Effector CD8-positive, alpha-beta T cell (primary cell): ENCODE results near the gene PHACTR1.

ENCODE experiments used
- DNase-seq: peaks from one replicate; lab custom pipeline; 2025; lab: John Stamatoyannopoulos, UW

The PHACTR1 gene

GRCh38 chr6:13267142-13267651 lies 550.6 kb downstream of the PHACTR1 start:
- no peak for DNase-seq

- no peak for DNase-seq
Measured at GRCh38 chr6:13268913-13269518, 552.4 kb downstream of the PHACTR1 start.

GRCh38 chr6:13272131-13273046 lies 555.8 kb downstream of the PHACTR1 start:
- DNase-seq, result no peak

GRCh38 chr6:13273202-13273930 lies 556.8 kb downstream of the PHACTR1 start:
- DNase-seq, result no peak

GRCh38 chr6:13273931-13274706 lies 557.6 kb downstream of the PHACTR1 start:
- peak; percentile 12 for DNase-seq

GRCh38 chr6:13274707-13275434 lies 558.3 kb downstream of the PHACTR1 start:
- DNase-seq, result no peak

- DNase-seq, result no peak
Measured at GRCh38 chr6:13275435-13275989, 558.9 kb downstream of the PHACTR1 start.

- DNase-seq, result no peak
Measured at GRCh38 chr6:13277231-13277630, 560.7 kb downstream of the PHACTR1 start.

- DNase-seq, result no peak
Measured at GRCh38 chr6:13278164-13278563, 561.6 kb downstream of the PHACTR1 start.

- DNase-seq, result no peak
Measured at GRCh38 chr6:13278991-13279390, 562.4 kb downstream of the PHACTR1 start.

- DNase-seq, result no peak
Measured at GRCh38 chr6:13280254-13280653, 563.7 kb downstream of the PHACTR1 start.

- no peak for DNase-seq
Measured at GRCh38 chr6:13281686-13282085, 565.1 kb downstream of the PHACTR1 start.

GRCh38 chr6:13282393-13283069 lies 566.0 kb downstream of the PHACTR1 start:
- no peak for DNase-seq

- no peak for DNase-seq
Measured at GRCh38 chr6:13283331-13283730, 566.8 kb downstream of the PHACTR1 start.

- DNase-seq, result no peak
Measured at GRCh38 chr6:13284646-13285045, 568.1 kb downstream of the PHACTR1 start.

GRCh38 chr6:13285705-13286104 lies 569.1 kb downstream of the PHACTR1 start:
- DNase-seq, result no peak

GRCh38 chr6:13286181-13286580 lies 569.6 kb downstream of the PHACTR1 start:
- DNase-seq, result no peak

GRCh38 chr6:13287104-13287503 lies 570.5 kb downstream of the PHACTR1 start:
- DNase-seq, result no peak

- no peak for DNase-seq
Measured at GRCh38 chr6:13288481-13288880, 571.9 kb downstream of the PHACTR1 start.

GRCh38 chr6:13288969-13289391 lies 572.4 kb downstream of the PHACTR1 start:
- DNase-seq, result no peak
